HG03066 (cell line): Measurements from ENCODE around the gene RXRA.
A peak's percentile ranks its signal among the peaks of the same experiment; 100 is the strongest.

Experiments
- ATAC-seq: cut with Tn5 transposase; IDR thresholded peaks from one replicate; pipeline ENCODE4 v1.9.1; 2021; ENCODE audit warnings: low read depth; ENCODE audit not compliant: unreplicated experiment

The RXRA gene

GRCh38 chr9:134438195-134438788 is 112.0 kb downstream of the RXRA start:
- ATAC-seq = no peak

DNA sequence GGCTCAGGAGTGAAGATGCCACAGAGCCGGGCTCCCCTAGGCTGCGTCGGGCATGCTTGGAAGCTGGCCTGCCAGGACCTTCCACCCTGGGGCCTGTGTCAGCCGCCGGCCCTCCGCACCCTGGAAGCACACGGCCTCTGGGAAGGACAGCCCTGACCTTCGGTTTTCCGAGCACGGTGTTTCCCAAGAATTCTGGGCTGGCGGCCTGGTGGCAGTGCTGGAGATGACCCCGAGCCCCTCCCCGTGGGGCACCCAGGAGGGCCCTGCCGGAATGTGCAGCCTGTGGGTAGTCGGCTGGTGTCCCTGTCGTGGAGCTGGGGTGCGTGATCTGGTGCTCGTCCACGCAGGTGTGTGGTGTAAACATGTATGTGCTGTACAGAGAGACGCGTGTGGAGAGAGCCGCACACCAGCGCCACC is 113.1 kb downstream of the RXRA start:
- ATAC-seq = no peak

DNA sequence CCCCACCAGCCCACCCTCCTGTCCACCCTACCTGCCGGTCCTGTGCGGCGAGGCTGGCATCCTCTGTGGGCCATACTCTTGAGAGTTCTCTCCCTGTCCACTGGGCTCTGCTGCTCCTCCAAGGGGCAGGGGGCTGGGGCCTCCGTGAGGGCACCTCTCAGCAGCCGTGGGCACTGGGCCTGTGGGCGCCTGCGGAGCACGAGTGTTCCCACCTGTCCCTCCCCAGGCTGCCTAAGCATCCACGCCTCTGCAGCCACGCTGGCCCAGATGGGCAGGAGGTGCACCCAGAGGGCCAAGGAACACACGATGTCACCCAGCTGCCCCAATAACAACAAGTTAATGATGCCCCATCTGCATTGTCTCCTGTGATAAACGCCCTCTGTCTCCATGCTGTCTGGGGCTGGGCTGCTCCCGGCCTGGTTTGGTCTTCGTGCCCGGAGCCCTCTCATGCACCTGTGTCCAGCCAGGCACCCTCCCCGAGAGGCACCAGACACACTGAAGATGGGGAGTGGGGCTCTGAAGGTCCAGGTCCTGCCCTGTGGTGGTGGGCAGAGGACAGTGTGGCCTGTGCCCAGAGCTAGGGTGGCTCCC is 114.5 kb downstream of the RXRA start:
- no peak for ATAC-seq

- no peak for ATAC-seq
Measured at GRCh38 chr9:134441227-134442084, 115.2 kb downstream of the RXRA start.

- ATAC-seq = no peak
Measured at GRCh38 chr9:134442085-134442474, 115.8 kb downstream of the RXRA start.

- no peak for ATAC-seq
Measured at GRCh38 chr9:134442486-134443173, 116.4 kb downstream of the RXRA start.

- peak; percentile 81 for ATAC-seq
Measured at GRCh38 chr9:134443174-134444037, 117.2 kb downstream of the RXRA start.

DNA sequence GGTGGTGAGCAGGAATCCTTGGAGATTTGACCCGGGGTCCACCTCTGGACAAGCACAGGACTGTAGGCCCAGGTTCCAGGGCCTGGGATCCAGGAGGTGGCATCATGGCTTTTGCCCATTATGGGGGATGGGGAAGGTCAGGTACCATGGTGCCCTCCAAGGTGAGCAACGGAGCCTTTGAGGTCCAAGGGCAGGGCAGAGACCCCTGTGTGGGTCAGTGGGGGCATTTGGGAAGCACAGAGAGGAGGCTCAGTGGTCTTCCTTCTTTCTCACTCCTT is 117.7 kb downstream of the RXRA start:
- no peak for ATAC-seq

DNA sequence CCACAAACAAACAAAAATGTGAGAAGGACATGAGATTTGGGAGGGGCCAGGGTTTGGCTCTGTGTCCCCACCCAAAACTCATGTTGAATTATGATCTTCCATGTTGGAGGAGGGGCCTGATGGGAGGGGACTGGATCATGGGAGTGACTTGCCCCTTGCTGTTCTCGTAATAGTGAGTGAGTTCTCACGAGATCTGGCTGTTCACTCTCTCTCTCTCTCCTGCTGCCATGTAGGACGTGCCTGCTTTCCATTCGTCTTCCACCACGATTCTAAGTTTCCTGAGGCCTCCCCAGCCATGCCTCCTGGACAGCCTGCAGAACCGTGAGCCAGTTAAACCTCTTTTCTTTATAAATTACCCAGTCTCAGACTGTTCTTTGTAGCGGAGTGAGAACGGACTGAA is 118.7 kb downstream of the RXRA start:
- ATAC-seq = no peak

- ATAC-seq = no peak
Measured at GRCh38 chr9:134449180-134449916, 123.1 kb downstream of the RXRA start.

- ATAC-seq = no peak
Measured at GRCh38 chr9:134451700-134452458, 125.6 kb downstream of the RXRA start.

- no peak for ATAC-seq
Measured at GRCh38 chr9:134452728-134453127, 126.5 kb downstream of the RXRA start.

- no peak for ATAC-seq
Measured at GRCh38 chr9:134453776-134454475, 127.7 kb downstream of the RXRA start.

DNA sequence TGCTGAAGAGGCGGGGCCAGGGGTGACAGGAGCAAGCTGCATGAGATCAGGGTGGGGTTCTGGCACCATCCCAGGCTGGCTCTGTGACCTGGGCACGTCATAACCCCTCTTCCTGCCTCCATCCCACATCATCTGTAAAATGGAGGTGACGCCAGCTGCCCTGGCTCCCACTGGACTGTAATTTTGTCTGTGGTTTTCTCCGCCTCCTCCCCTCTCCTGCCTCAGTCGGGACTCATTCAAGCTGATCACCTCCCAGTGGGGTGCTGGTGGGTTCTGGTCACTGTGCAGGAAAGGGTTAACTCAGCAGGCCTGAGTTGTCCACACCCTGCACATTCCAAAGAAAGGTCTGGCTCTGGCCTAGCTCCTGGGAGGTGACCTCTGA is 128.2 kb downstream of the RXRA start:
- no peak for ATAC-seq

DNA sequence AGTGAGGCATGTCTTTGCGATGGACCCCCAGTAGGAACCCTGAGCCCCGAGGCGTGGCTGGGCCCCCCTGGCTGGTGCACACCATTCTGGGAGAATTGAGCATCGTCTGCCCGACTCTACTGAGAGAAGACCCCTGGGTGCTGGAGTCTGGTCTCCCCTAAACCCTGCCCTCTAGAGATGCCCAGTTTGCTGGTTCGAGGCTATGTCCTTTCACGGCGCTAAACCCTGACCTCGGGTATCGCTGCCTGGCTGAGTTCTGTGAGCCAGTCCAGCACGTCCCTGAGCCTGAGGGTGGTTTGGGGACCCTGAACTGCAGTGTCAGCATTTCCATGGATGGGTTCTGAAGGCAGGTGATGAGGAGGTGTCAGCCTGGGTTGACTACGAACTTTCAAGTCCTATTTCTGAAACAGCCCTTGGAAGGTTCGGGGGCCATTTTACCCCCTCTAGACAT is 128.8 kb downstream of the RXRA start:
- no peak for ATAC-seq

DNA sequence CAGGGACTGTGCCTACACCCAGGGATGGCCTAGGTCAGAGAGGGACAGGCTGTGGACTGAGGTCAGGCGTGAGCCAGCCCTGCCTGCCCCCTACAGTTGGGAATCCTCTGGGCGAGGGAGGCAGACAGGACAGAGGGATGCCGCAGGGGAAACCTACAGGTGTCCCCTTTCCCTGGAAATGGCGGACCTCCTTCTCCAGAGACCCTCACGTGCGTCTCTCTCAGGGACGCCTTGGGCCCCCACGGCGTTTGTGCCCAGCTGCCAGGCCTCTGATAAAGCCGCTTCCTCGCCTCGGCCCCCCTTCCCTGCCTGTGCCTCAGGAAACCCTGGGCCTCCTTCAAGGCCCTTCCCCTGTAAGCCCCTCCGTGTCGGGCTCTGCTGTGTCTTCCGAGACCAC is 129.3 kb downstream of the RXRA start:
- ATAC-seq = no peak

DNA sequence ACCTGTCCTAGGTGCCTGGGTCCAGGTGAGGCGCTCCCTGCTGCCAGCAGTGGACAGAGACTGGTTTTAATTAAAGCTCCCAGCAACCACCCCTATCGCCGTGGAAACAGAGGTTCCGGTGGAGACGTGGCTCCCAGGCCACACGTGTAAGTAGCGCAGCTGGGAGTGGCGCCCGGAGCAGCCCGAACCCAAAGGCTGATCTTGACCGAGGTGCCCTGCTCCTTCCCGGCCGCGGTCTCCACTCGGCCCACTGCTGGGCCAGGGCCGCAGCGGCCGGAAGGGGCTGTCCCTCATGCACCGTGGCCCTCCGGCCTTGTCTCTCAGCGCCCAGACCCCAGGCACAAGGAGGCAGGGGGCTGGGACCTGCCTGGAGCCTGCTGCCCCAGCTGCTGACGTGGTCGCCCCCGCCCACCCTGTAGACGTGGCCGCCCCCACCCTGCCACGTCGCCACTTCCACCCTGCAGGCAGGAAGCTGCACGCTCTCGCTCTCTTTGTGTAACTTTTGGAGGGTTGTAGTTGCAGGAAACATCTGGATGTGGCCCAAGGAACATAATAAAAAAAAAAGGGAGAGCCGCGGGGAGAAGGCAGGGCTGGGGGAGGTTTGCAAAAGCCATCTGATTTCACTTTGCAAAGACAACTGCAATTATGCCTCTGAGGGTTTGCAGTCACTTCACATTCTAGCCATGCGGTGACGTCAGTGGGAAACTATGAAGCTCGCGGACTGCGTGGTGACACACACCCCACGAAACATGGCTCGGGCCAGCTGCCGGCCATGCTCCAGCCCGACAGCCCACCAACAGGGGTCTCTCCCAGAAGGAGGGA is 129.9 kb downstream of the RXRA start:
- no peak for ATAC-seq
